Ishikawa (cell line): ENCODE measurements around the gene MBD3.

Experiments
- CEBPB ChIP-seq: IDR thresholded peaks from 2 replicates; pipeline ENCODE4 v1.6.1; 2012
- CREB1 ChIP-seq: IDR thresholded peaks from 2 replicates; pipeline ENCODE4 v1.6.1; 2012; ENCODE audit warnings: low read depth
- EGR1 ChIP-seq: IDR thresholded peaks from 2 replicates; pipeline ENCODE4 v1.6.1; 2012
- EP300 ChIP-seq: IDR thresholded peaks from 2 replicates; pipeline ENCODE4 v1.6.1; 2012; ENCODE audit warnings: borderline replicate concordance
- FOXM1 ChIP-seq: IDR thresholded peaks from 2 replicates; pipeline ENCODE4 v1.6.1; 2012; ENCODE audit warnings: low read depth, borderline replicate concordance
- MAX ChIP-seq: IDR thresholded peaks from 2 replicates; pipeline ENCODE4 v1.6.1; 2012
- NFIC ChIP-seq: IDR thresholded peaks from 2 replicates; pipeline ENCODE4 v1.6.1; 2012
- RAD21 ChIP-seq: IDR thresholded peaks from 2 replicates; pipeline ENCODE4 v1.6.1; 2012; ENCODE audit warnings: low read depth
- REST ChIP-seq: IDR thresholded peaks from 2 replicates; pipeline ENCODE4 v1.6.1; 2012; ENCODE audit warnings: low read depth, mild to moderate bottlenecking
- TAF1 ChIP-seq: IDR thresholded peaks from 2 replicates; pipeline ENCODE4 v1.6.1; 2012; ENCODE audit warnings: low read depth, mild to moderate bottlenecking
- TCF12 ChIP-seq: IDR thresholded peaks from 2 replicates; pipeline ENCODE4 v1.6.1; 2012; ENCODE audit warnings: low read depth
- TEAD4 ChIP-seq: IDR thresholded peaks from 2 replicates; pipeline ENCODE4 v1.6.1; 2012
- USF1 ChIP-seq: IDR thresholded peaks from 2 replicates; pipeline ENCODE4 v1.6.1; 2012
- YY1 ChIP-seq: IDR thresholded peaks from 2 replicates; pipeline ENCODE4 v1.6.1; 2012; ENCODE audit warnings: low read depth
- ZBTB7A ChIP-seq: IDR thresholded peaks from 2 replicates; pipeline ENCODE4 v1.6.1; 2012; ENCODE audit warnings: low read depth

MBD3 gene

GRCh38 chr19:1622007-1622406 is 29.3 kb upstream of the MBD3 start:
- TF ChIP-seq EP300 (no peak), MAX (no peak), NFIC (no peak)

GRCh38 chr19:1621574-1621973 is 28.9 kb upstream of the MBD3 start:
- no peak for TF ChIP-seq TEAD4
- no peak for TF ChIP-seq FOXM1
- no peak for TF ChIP-seq RAD21
- no peak for TF ChIP-seq YY1
- no peak for TF ChIP-seq ZBTB7A
- no peak for TF ChIP-seq TAF1
- no peak for TF ChIP-seq EGR1
- no peak for TF ChIP-seq CEBPB
- no peak for TF ChIP-seq REST
- no peak for TF ChIP-seq EP300
- no peak for TF ChIP-seq CREB1
- no peak for TF ChIP-seq TCF12
- no peak for TF ChIP-seq NFIC
- TF ChIP-seq MAX, result no peak
- TF ChIP-seq USF1, result no peak

GRCh38 chr19:1621021-1621420 is 28.4 kb upstream of the MBD3 start:
- TF ChIP-seq ZBTB7A (no peak), REST (no peak), EP300 (no peak), RAD21 (no peak), FOXM1 (no peak), TEAD4 (no peak), EGR1 (no peak), MAX (no peak), USF1 (no peak), CEBPB (no peak), TCF12 (no peak), CREB1 (no peak), NFIC (no peak)

- TF ChIP-seq FOXM1 (no peak), CEBPB (no peak), TAF1 (no peak), NFIC (no peak), MAX (no peak), EP300 (no peak), RAD21 (no peak), CREB1 (no peak), REST (no peak), YY1 (no peak), ZBTB7A (no peak), TCF12 (no peak), USF1 (no peak), TEAD4 (no peak), EGR1 (no peak)
Measured at GRCh38 chr19:1620502-1620901, 27.8 kb upstream of the MBD3 start.
